ENCODE results near the gene SLCO2A1. TPM values are rescaled to one million over a fixed set of nuclear protein-coding genes. Genes with fewer than 3 reads are reported as not detected.

SLCO2A1 gene
- total RNA-seq, 2 donors from 2014 or later, result 15.9 to 46.7 TPM

DNA sequence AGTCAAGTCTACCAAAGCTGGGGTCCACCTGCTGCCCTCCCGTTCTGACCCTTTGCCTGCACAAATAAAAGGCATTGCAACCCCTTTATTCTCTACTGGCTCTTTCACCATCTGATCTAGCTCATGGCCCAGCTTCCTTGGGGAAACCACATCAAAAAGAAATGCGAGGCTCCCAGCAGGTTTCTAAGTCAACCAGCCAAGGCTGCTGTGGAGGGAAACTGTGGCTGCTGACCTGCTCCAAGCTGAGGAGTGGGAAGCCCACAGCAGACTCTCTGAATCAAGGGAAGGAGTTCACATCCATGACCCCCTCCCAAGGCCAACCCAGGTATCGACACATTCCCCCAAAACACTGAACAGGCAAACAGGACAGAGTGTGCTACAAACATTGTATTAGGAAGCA, 25.2 kb upstream of the SLCO2A1 start:
- no peak overlapping the region for H3K4me3 ChIP-seq
- TF ChIP-seq, protein P1, sequence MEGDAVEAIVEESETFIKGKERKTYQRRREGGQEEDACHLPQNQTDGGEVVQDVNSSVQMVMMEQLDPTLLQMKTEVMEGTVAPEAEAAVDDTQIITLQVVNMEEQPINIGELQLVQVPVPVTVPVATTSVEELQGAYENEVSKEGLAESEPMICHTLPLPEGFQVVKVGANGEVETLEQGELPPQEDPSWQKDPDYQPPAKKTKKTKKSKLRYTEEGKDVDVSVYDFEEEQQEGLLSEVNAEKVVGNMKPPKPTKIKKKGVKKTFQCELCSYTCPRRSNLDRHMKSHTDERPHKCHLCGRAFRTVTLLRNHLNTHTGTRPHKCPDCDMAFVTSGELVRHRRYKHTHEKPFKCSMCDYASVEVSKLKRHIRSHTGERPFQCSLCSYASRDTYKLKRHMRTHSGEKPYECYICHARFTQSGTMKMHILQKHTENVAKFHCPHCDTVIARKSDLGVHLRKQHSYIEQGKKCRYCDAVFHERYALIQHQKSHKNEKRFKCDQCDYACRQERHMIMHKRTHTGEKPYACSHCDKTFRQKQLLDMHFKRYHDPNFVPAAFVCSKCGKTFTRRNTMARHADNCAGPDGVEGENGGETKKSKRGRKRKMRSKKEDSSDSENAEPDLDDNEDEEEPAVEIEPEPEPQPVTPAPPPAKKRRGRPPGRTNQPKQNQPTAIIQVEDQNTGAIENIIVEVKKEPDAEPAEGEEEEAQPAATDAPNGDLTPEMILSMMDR (IDR thresholded peaks at IDR 0.05), result no peak
- TF ChIP-seq POLR2A (IDR thresholded peaks at IDR 0.05) (no peak), POLR2AphosphoS5 (IDR thresholded peaks at IDR 0.05) (no peak)
- H3K4me1 ChIP-seq (replicated peaks), result no peaks in the 10 kb centered on the region
- H3K27me3 ChIP-seq (replicated peaks; ENCODE audit: insufficient read depth), result no peaks in the 10 kb centered on the region
- WGBS, result 73% methylated on average over 3 of the region's 3 CpGs
- no peaks in the 10 kb centered on the region for H3K36me3 ChIP-seq
- intact Hi-C loops (cut with DNase I), result no loop called here
- no peaks in the 10 kb centered on the region for H3K9me3 ChIP-seq
- H3K27ac ChIP-seq, result no peak overlapping the region
- no peak for DNase-seq (ENCODE audit: low spot score)

DNA sequence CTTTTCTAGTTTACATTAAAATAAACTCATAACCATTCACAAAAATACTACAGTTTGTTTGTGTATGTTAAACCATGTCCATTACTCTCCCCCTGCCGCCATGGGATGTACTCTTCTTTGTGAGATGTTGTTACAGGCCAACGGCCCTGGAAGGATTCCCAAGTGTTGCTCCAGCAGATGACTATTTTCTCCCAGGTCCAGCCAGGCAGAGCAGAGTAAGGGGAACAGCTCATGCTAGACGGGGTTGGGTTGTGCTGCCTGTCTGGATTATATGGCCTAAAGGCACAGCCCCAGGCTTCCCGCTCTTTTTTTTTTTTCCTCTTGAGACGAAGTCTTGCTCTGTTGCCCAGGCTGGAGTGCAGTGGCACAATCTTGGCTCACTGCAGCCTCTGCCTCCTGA, 24.5 kb upstream of the SLCO2A1 start:
- Histone ChIP-seq H3K36me3 (no peaks in the 10 kb centered on the region), H3K27me3 (replicated peaks; ENCODE audit: insufficient read depth) (no peaks in the 10 kb centered on the region), H3K4me3 (no peak overlapping the region), H3K27ac (no peak overlapping the region), H3K4me1 (replicated peaks) (no peaks in the 10 kb centered on the region), H3K9me3 (no peaks in the 10 kb centered on the region)
- no peak for DNase-seq (ENCODE audit: low spot score)
- TF ChIP-seq, protein P1 (IDR thresholded peaks at IDR 0.05), result no peak
- TF ChIP-seq POLR2AphosphoS5 (IDR thresholded peaks at IDR 0.05), result no peak
- no peak for TF ChIP-seq POLR2A (IDR thresholded peaks at IDR 0.05)
- intact Hi-C loops (cut with DNase I), result no loop called here
- WGBS, result 73% methylated on average over 5 of the region's 5 CpGs

DNA sequence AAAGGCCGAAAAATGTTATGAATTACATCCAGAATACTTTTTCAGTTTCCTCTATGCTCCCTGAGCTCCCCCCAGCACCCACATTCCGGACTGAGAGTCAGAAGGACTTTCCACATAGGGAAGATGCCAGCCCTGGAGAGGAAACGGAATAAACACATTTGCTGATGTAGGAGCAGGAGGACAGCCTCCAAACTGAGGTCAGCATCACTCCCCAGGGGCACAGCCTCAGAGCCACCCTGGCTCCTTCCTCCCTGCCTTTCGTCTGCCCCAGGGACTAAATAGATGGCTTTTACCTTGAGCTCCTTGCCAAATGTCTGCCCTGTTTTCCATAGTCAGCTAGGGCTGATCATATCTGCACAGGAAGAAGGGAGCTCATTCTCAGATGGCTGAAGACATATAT, 22.6 kb upstream of the SLCO2A1 start:
- H3K27ac ChIP-seq, result no peak overlapping the region
- TF ChIP-seq POLR2A (IDR thresholded peaks at IDR 0.05) (no peak), POLR2AphosphoS5 (IDR thresholded peaks at IDR 0.05) (no peak)
- TF ChIP-seq, protein P1 (IDR thresholded peaks at IDR 0.05), result no peak
- intact Hi-C loops (cut with DNase I), result no loop called here
- no peaks in the 10 kb centered on the region for H3K4me1 ChIP-seq (replicated peaks)
- no peaks in the 10 kb centered on the region for H3K27me3 ChIP-seq (replicated peaks; ENCODE audit: insufficient read depth)
- WGBS, result 69% methylated on average over 4 of the region's 4 CpGs
- H3K9me3 ChIP-seq, result no peaks in the 10 kb centered on the region
- H3K4me3 ChIP-seq, result no peak overlapping the region
- no peaks in the 10 kb centered on the region for H3K36me3 ChIP-seq
- DNase-seq (ENCODE audit: low spot score), result no peak

DNA sequence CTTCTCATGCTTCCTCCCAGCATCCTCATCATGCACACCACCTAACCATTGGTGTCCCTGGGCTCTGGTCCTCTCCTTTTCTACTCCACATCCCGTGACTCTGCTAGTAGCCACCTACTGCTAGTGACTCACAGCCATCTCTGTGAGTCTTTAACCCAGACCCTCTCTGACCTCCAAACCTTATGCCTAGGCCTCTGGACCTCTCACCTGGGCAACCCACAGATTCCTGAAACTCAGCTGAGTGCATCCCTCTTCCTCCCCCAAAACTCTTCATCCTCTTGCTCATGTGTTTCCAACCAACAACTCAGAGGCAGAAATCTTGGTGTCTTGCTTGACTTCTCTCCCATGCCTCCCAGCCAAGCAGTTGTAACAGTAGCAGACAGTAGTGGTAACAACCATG, 20.0 kb upstream of the SLCO2A1 start:
- WGBS, result 89% methylated on average over 1 of the region's 1 CpG
- no peaks in the 10 kb centered on the region for H3K27me3 ChIP-seq (replicated peaks; ENCODE audit: insufficient read depth)
- H3K4me3 ChIP-seq, result no peak overlapping the region
- intact Hi-C loops (cut with DNase I), result no loop called here
- no peaks in the 10 kb centered on the region for H3K36me3 ChIP-seq
- H3K4me1 ChIP-seq (replicated peaks), result no peaks in the 10 kb centered on the region
- TF ChIP-seq POLR2A (IDR thresholded peaks at IDR 0.05) (no peak), POLR2AphosphoS5 (IDR thresholded peaks at IDR 0.05) (no peak)
- TF ChIP-seq, protein P1 (IDR thresholded peaks at IDR 0.05), result no peak
- no peak for DNase-seq (ENCODE audit: low spot score)
- H3K27ac ChIP-seq, result no peak overlapping the region
- H3K9me3 ChIP-seq, result no peaks in the 10 kb centered on the region

DNA sequence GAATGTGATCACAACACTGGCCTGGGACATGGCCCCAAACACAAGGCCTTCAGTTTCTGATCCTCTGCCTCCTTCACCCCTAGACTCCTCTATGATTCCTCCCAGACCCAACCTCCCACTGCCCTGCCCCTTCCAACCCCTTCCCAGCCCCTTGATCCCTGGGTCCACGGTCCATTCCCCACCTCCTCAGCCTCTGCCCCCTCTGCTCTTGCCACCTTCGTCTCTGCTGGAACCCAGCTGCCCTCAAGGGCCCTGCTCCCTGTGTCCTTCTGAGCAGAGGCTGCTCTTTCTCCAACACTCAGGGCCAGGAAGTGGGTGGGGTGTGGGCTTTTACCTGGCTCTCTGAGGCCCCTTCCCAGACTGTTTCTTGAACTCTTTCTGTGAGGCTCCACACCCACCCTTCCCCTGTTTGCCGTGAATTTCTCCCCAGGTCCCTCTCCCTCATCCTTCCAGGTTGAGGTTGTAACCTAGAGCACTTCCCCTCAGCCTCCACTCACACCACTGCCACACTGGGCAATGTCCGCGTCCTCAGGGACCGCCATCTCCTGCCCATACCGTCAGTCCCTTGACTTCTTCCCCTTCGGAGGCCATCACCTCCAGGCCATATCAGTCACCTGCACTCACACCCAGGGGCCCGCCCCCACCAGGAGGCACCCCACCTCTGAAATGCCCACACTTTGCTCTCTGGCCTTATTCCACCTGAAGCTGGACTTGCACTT, 18.7 kb upstream of the SLCO2A1 start:
- H3K36me3 ChIP-seq, result no peaks in the 10 kb centered on the region
- DNase-seq (ENCODE audit: low spot score), result no peak
- H3K27ac ChIP-seq, result no peak overlapping the region
- 90% methylated on average over 9 of the region's 9 CpGs for WGBS
- no peaks in the 10 kb centered on the region for H3K9me3 ChIP-seq
- no peaks in the 10 kb centered on the region for H3K27me3 ChIP-seq (replicated peaks; ENCODE audit: insufficient read depth)
- intact Hi-C loops (cut with DNase I), result no loop called here
- no peak for TF ChIP-seq POLR2A (IDR thresholded peaks at IDR 0.05)
- TF ChIP-seq, protein P1 (IDR thresholded peaks at IDR 0.05), result no peak
- H3K4me3 ChIP-seq, result no peak overlapping the region
- no peaks in the 10 kb centered on the region for H3K4me1 ChIP-seq (replicated peaks)
